Aorta (tissue), 5 donors: ENCODE results near the gene CMTM4. TPM values are rescaled to one million over a fixed set of nuclear protein-coding genes. Genes with fewer than 3 reads are reported as not detected.
A peak's percentile ranks its signal among the peaks of the same experiment; 100 is the strongest.
"Not testable (repeated sequence)": the region's sequence is repeated elsewhere in the genome, so short reads cannot be mapped to it uniquely, and the experiment has no call there.

Experiments used
- ATAC-seq: fragments of 200-7000 bp; cut with Tn5 transposase; one replicate; pipeline ENCODE4 v1.9.1; 2022; ENCODE audit warnings: moderate library complexity; ENCODE audit not compliant: low FRiP score
- DNase-seq, 2 donors: peaks; one replicate each; pipeline ENCODE4 v3.0.0-alpha.2; 2020
- H3K27ac ChIP-seq, 2 donors: one replicate each; pipeline ENCODE4 v1.5.1; 2013; ENCODE audit warnings: low read length in 2 of 2, mild to moderate bottlenecking in 2 of 2, moderate library complexity in 2 of 2, control low read depth in 1 of 2, inconsistent platforms in 1 of 2, low read depth in 1 of 2
- H3K27me3 ChIP-seq, 2 donors: one replicate each; pipeline ENCODE4 v1.6.1; 2013; ENCODE audit warnings: control low read depth in 1 of 2, low read length in 1 of 2, mild to moderate bottlenecking in 1 of 2, moderate library complexity in 1 of 2; ENCODE audit not compliant: insufficient read depth in 2 of 2, control insufficient read depth in 1 of 2
- H3K36me3 ChIP-seq, 2 donors: one replicate each; pipeline ENCODE4 v1.6.1; 2013; ENCODE audit warnings: control low read depth in 1 of 2, low read length in 1 of 2, mild to moderate bottlenecking in 1 of 2; ENCODE audit not compliant: insufficient read depth in 2 of 2, control insufficient read depth in 1 of 2
- H3K4me1 ChIP-seq, 2 donors: one replicate each; pipeline ENCODE4 v1.6.1; 2013; ENCODE audit warnings: low read length in 2 of 2, control low read depth in 1 of 2, mild to moderate bottlenecking in 1 of 2, moderate library complexity in 1 of 2; ENCODE audit not compliant: insufficient read depth in 2 of 2, control insufficient read depth in 1 of 2
- H3K4me3 ChIP-seq, 2 donors: one replicate each; pipeline ENCODE4 v1.5.1; 2013; ENCODE audit warnings: low read length in 2 of 2, control low read depth in 1 of 2, mild to moderate bottlenecking in 1 of 2
- H3K9me3 ChIP-seq: one replicate; pipeline ENCODE4 v1.6.1; 2013; ENCODE audit warnings: mild to moderate bottlenecking, low read length; ENCODE audit not compliant: control insufficient read depth
- WGBS, 2 donors: extraction: QIAGEN DNeasy Blood & Tissue Kit; methylation state at CpG; one replicate each; pipeline ENCODE4 v1.1.7; 2013; 5-methylcytosine and 5-hydroxymethylcytosine counted together
- intact Hi-C, 2 donors: fragments of 100-400 bp; cut with DNase I; formaldehyde crosslinking; loops; one replicate each; pipeline versions ENCODE4 v1.14.2 to v1.15.0; 2022
- polyA plus RNA-seq, 2 donors: library from polyadenylated mRNA; stranded (reverse); fragments of 200-250 nt; gene quantifications; one replicate each; pipeline ENCODE4 v1.2.3, GENCODE V29; 2013
- total RNA-seq, 2 donors: library from RNA; stranded (reverse); fragmentation: NEBNext Ultra II Directional; extraction: Animal tissue kit (Norgen Biotek cat#: 25700); gene quantifications; one replicate each; pipeline ENCODE4 v1.2.1, GENCODE V29; 2021
- donor health status: healthy with polysubstance abuse.
- donor health status: Bipolar disorder and iron deficiency.
- donor health status: DM: no; HTN: no; CAD: no.
- donor health status: DM: no; HTN: no; CAD: no.
- donor health status: DM: yes; HTN: yes; CAD: no.

CMTM4 gene
- total and polyA plus RNA-seq, 4 donors = 8.9 to 24.9 (median 13.5) TPM

- ATAC-seq = no peak
- H3K4me1 ChIP-seq = no peaks in the 10 kb centered on the region
- WGBS, 2 donors = 88% methylated on average over 10 of the region's 10 CpGs
- no peaks in the 10 kb centered on the region for H3K36me3 ChIP-seq
- H3K27me3 ChIP-seq = no peaks in the 10 kb centered on the region
- intact Hi-C loops = no loop called here
- no peak overlapping the region for H3K4me3 ChIP-seq
- no peak for DNase-seq
- H3K27ac ChIP-seq = no peak overlapping the region
- H3K9me3 ChIP-seq = no peaks in the 10 kb centered on the region
Measured at GRCh38 chr16:66670691-66671388, 25.7 kb downstream of the CMTM4 start.

- H3K36me3 ChIP-seq = no peaks in the 10 kb centered on the region
- intact Hi-C loops = no loop called here
- 38 to 44% methylated on average over 6 of the region's 6 CpGs for WGBS, 2 donors
- H3K27ac ChIP-seq = no peak overlapping the region
- H3K27me3 ChIP-seq = no peaks in the 10 kb centered on the region
- H3K4me3 ChIP-seq = no peak overlapping the region
- DNase-seq (no peak), ATAC-seq (no peak)
- H3K9me3 ChIP-seq = no peaks in the 10 kb centered on the region
- no peaks in the 10 kb centered on the region for H3K4me1 ChIP-seq
Measured at GRCh38 chr16:66668777-66669444, 27.6 kb downstream of the CMTM4 start.

GRCh38 chr16:66667944-66668343 lies 28.6 kb downstream of the CMTM4 start:
- no peaks in the 10 kb centered on the region for H3K4me1 ChIP-seq
- no peaks in the 10 kb centered on the region for H3K9me3 ChIP-seq
- WGBS, 2 donors = 92 to 96% methylated on average over 1 of the region's 1 CpG
- H3K36me3 ChIP-seq = no peaks in the 10 kb centered on the region
- H3K4me3 ChIP-seq = no peak overlapping the region
- no peaks in the 10 kb centered on the region for H3K27me3 ChIP-seq
- intact Hi-C loops = no loop called here
- no peak overlapping the region for H3K27ac ChIP-seq
- ATAC-seq = no peak
- DNase-seq = no peak

GRCh38 chr16:66662445-66663194 lies 33.9 kb downstream of the CMTM4 start:
- H3K4me1 ChIP-seq = no peaks in the 10 kb centered on the region
- ATAC-seq (peak; percentile 70), DNase-seq (no peak)
- intact Hi-C loops = loop anchor here in 1 of 2 donors (5.0 kb wide), 2 partner anchors 55 to 90 kb away; partner anchors contain the start of gene DYNC1LI2
- no peaks in the 10 kb centered on the region for H3K27me3 ChIP-seq
- 63 to 69% methylated on average over 7 of the region's 7 CpGs for WGBS, 2 donors
- H3K27ac ChIP-seq = peak overlapping the region; percentile 51 to 68
- H3K9me3 ChIP-seq = no peaks in the 10 kb centered on the region
- H3K4me3 ChIP-seq = no peak overlapping the region
- no peaks in the 10 kb centered on the region for H3K36me3 ChIP-seq

GRCh38 chr16:66661671-66662346 lies 34.7 kb downstream of the CMTM4 start:
- intact Hi-C loops = loop anchor here in 1 of 2 donors (5.0 kb wide), 2 partner anchors 55 to 90 kb away; partner anchors contain the start of gene DYNC1LI2
- WGBS, 2 donors = 50 to 55% methylated on average over 6 of the region's 6 CpGs
- not testable (repeated sequence) for ATAC-seq, H3K9me3 ChIP-seq, H3K4me3 ChIP-seq, DNase-seq, H3K36me3 ChIP-seq, H3K27me3 ChIP-seq, H3K4me1 ChIP-seq
- H3K27ac ChIP-seq = peak overlapping the region in 1 of 2 donors; percentile 68

- no peak overlapping the region for H3K4me3 ChIP-seq
- H3K36me3 ChIP-seq = no peaks in the 10 kb centered on the region
- H3K9me3 ChIP-seq = no peaks in the 10 kb centered on the region
- intact Hi-C loops = loop anchor here in 1 of 2 donors (5.0 kb wide), 2 partner anchors 56 to 91 kb away; partner anchors contain the start of gene DYNC1LI2
- no peak for DNase-seq
- no peaks in the 10 kb centered on the region for H3K27me3 ChIP-seq
- H3K4me1 ChIP-seq = no peaks in the 10 kb centered on the region
- H3K27ac ChIP-seq = peak overlapping the region in 1 of 2 donors; percentile 14
- no peak for ATAC-seq
- 71 to 79% methylated on average over 4 of the region's 4 CpGs for WGBS, 2 donors
Measured at GRCh38 chr16:66661210-66661560, 35.4 kb downstream of the CMTM4 start.

- 20 to 21% methylated on average over 9 of the region's 9 CpGs for WGBS, 2 donors
Measured at GRCh38 chr16:66660422-66661209, 35.9 kb downstream of the CMTM4 start.

GRCh38 chr16:66658860-66659190 lies 37.7 kb downstream of the CMTM4 start:
- H3K4me3 ChIP-seq = no peak overlapping the region
- intact Hi-C loops = no loop called here
- no peak overlapping the region for H3K27ac ChIP-seq
- WGBS, 2 donors = 98 to 100% methylated on average over 5 of the region's 5 CpGs
- DNase-seq (no peak), ATAC-seq (no peak)
- H3K4me1 ChIP-seq = no peaks in the 10 kb centered on the region
- H3K9me3 ChIP-seq = no peaks in the 10 kb centered on the region
- no peaks in the 10 kb centered on the region for H3K36me3 ChIP-seq
- H3K27me3 ChIP-seq = no peaks in the 10 kb centered on the region

More at GRCh38 chr16:66660422-66661209, 35.9 kb downstream of the CMTM4 start:
- Histone ChIP-seq H3K9me3 (no peaks in the 10 kb centered on the region), H3K27ac (peak overlapping the region in 1 of 2 donors; percentile 45), H3K36me3 (no peaks in the 10 kb centered on the region), H3K4me1 (no peaks in the 10 kb centered on the region), H3K4me3 (no peak overlapping the region), H3K27me3 (no peaks in the 10 kb centered on the region)
- peak; percentile 89 for ATAC-seq
- DNase-seq = peak; percentile 81 to 83
- intact Hi-C loops = loop anchor here in 1 of 2 donors (5.0 kb wide), 2 partner anchors 57 to 92 kb away; partner anchors contain the start of gene DYNC1LI2
